WTC11 (cell line): ENCODE data around the gene ABHD11. TPM values are rescaled to one million over a fixed set of nuclear protein-coding genes. Genes with fewer than 3 reads are reported as not detected.
A peak's percentile ranks its signal among the peaks of the same experiment; 100 is the strongest.

Source experiments
- ATAC-seq: fragments of 200-7000 bp; cut with Tn5 transposase; 2 replicates; pipeline ENCODE4 v1.10.0; 2021; ENCODE audit warnings: mild to moderate bottlenecking, moderate library complexity
- CTCF ChIA-PET: fragments of 300-600 bp; sonication (Branson Sonifier 250); formaldehyde crosslinking; loops from one replicate; lab custom pipeline; 2021; ENCODE audit warnings: antibody characterized with exemption; lab: Charles Lee
- POLR2A ChIA-PET: fragments of 350-600 bp; sonication (Branson Sonifier 250); formaldehyde crosslinking; loops from one replicate; lab custom pipeline; 2021; ENCODE audit warnings: antibody characterized with exemption; lab: Charles Lee
- DNase-seq: peaks from one replicate; pipeline ENCODE4 v3.0.0; 2021; ENCODE audit warnings: low spot score
- H3K27ac Mint-ChIP-seq: 2 replicates; pipeline ENCODE4 v1.8.0; 2021; ENCODE audit warnings: mixed read lengths
- H3K27me3 Mint-ChIP-seq: 2 replicates; pipeline ENCODE4 v1.8.0; 2021; ENCODE audit warnings: low read depth, mild to moderate bottlenecking, moderate library complexity, mixed read lengths
- H3K36me3 Mint-ChIP-seq: 2 replicates; pipeline ENCODE4 v1.8.0; 2021; ENCODE audit warnings: mixed read lengths
- H3K4me1 Mint-ChIP-seq: 2 replicates; pipeline ENCODE4 v1.8.0; 2022; ENCODE audit warnings: mixed read lengths
- H3K4me3 Mint-ChIP-seq: 2 replicates; pipeline ENCODE4 v1.8.0; 2021; ENCODE audit warnings: mild to moderate bottlenecking, moderate library complexity, mixed read lengths
- H3K9me3 Mint-ChIP-seq: 2 replicates; pipeline ENCODE4 v1.8.0; 2021; ENCODE audit warnings: mixed read lengths
- E2F5 ChIP-seq: sonication (generic); formaldehyde crosslinking; IDR thresholded peaks from 2 replicates; pipeline ENCODE4 v1.8.1; 2022; ENCODE audit warnings: mild to moderate bottlenecking, moderate library complexity, missing genetic modification reagents
- GABPB1 ChIP-seq: sonication (generic); formaldehyde crosslinking; IDR thresholded peaks from 2 replicates; pipeline ENCODE4 v1.8.1; 2023; ENCODE audit warnings: mild to moderate bottlenecking, missing genetic modification reagents
- GTF2I ChIP-seq: fragments of 250-450 bp; sonication (Bioruptor Pico); conservative IDR thresholded peaks from 2 replicates; pipeline ENCODE4 v1.4.0; 2021; ENCODE audit warnings: mild to moderate bottlenecking
- IRF1 ChIP-seq: sonication (generic); formaldehyde crosslinking; IDR thresholded peaks from 2 replicates; pipeline ENCODE4 v1.8.0; 2023; ENCODE audit warnings: missing genetic modification reagents
- NFE2L1 ChIP-seq: sonication (generic); formaldehyde crosslinking; IDR thresholded peaks from 2 replicates; pipeline ENCODE4 v1.8.1; 2023; ENCODE audit warnings: missing genetic modification reagents
- OVOL2 ChIP-seq: fragments of 250-450 bp; sonication (Bioruptor Pico); IDR thresholded peaks from 2 replicates; pipeline ENCODE4 v1.9.0; 2021; ENCODE audit warnings: mild to moderate bottlenecking, borderline replicate concordance
- ZMAT4 ChIP-seq: fragments of 250-450 bp; sonication (Bioruptor Pico); IDR thresholded peaks from 2 replicates; pipeline ENCODE4 v1.9.0; 2021; ENCODE audit warnings: mild to moderate bottlenecking
- ZNF121 ChIP-seq: sonication (generic); formaldehyde crosslinking; IDR thresholded peaks from 2 replicates; pipeline ENCODE4 v1.8.0; 2023; ENCODE audit warnings: missing genetic modification reagents
- total RNA-seq: library from RNA; stranded (reverse); gene quantifications from 3 replicates; pipeline ENCODE4 v1.2.3, GENCODE V29; 2021
- TF ChIP-seq, protein P1 (sequence below): sonication (generic); formaldehyde crosslinking; IDR thresholded peaks from 2 replicates; pipeline ENCODE4 v1.8.1; 2022; ENCODE audit warnings: mild to moderate bottlenecking, missing genetic modification reagents, moderate library complexity, borderline replicate concordance
- TF ChIP-seq, protein P2 (sequence below): sonication (generic); formaldehyde crosslinking; IDR thresholded peaks from 2 replicates; pipeline ENCODE4 v1.8.1; 2023; ENCODE audit warnings: mild to moderate bottlenecking, missing genetic modification reagents
- TF ChIP-seq, protein P3 (sequence below): sonication (generic); formaldehyde crosslinking; IDR thresholded peaks from 2 replicates; pipeline ENCODE4 v1.8.0; 2023; ENCODE audit warnings: missing genetic modification reagents, mild to moderate bottlenecking, borderline replicate concordance
- TF ChIP-seq, protein P4 (sequence below): fragments of 250-450 bp; sonication (Bioruptor Pico); IDR thresholded peaks from 2 replicates; pipeline ENCODE4 v1.9.0; 2021; ENCODE audit warnings: mild to moderate bottlenecking, borderline replicate concordance
- TF ChIP-seq, protein P5 (sequence below): fragments of 250-450 bp; sonication (Bioruptor Pico); IDR thresholded peaks from 2 replicates; pipeline ENCODE4 v2.1.2; 2022; ENCODE audit warnings: mild to moderate bottlenecking, moderate library complexity

ABHD11 gene
- total RNA-seq, 1 experiment from 2014 or later: 23.8 TPM

GRCh38 chr7:73728551-73728950 lies 10.1 kb downstream of the ABHD11 start (continued):
- TF ChIP-seq E2F5: no peak
- TF ChIP-seq, protein P1, sequence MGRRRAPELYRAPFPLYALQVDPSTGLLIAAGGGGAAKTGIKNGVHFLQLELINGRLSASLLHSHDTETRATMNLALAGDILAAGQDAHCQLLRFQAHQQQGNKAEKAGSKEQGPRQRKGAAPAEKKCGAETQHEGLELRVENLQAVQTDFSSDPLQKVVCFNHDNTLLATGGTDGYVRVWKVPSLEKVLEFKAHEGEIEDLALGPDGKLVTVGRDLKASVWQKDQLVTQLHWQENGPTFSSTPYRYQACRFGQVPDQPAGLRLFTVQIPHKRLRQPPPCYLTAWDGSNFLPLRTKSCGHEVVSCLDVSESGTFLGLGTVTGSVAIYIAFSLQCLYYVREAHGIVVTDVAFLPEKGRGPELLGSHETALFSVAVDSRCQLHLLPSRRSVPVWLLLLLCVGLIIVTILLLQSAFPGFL (CRISPR knock-in tag): no peak
- TF ChIP-seq, protein P2, sequence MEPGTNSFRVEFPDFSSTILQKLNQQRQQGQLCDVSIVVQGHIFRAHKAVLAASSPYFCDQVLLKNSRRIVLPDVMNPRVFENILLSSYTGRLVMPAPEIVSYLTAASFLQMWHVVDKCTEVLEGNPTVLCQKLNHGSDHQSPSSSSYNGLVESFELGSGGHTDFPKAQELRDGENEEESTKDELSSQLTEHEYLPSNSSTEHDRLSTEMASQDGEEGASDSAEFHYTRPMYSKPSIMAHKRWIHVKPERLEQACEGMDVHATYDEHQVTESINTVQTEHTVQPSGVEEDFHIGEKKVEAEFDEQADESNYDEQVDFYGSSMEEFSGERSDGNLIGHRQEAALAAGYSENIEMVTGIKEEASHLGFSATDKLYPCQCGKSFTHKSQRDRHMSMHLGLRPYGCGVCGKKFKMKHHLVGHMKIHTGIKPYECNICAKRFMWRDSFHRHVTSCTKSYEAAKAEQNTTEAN (CRISPR knock-in tag): no peak
- no peak for TF ChIP-seq ZNF121 (CRISPR knock-in tag)

GRCh38 chr7:73727952-73728351 lies 10.7 kb downstream of the ABHD11 start:
- CTCF ChIA-PET: interaction anchor here (0.7 to 2.7 kb wide), 4 partner anchors 8 to 121 kb away, joined by 4 to 17 read pairs (median 5); partner anchors contain the start of gene STX1A
- no peak overlapping the region for H3K4me3 Mint-ChIP-seq
- no peak overlapping the region for H3K27ac Mint-ChIP-seq
- no peak for DNase-seq
- H3K4me1 Mint-ChIP-seq: peaks cover 13% of the 10 kb centered on the region
- no peak for TF ChIP-seq ZMAT4 (CRISPR knock-in tag)
- TF ChIP-seq, all 79 proteins: peak for 0
- no peak for ATAC-seq
- H3K9me3 Mint-ChIP-seq: no peaks in the 10 kb centered on the region
- POLR2A ChIA-PET: interaction anchor here (0.6 kb wide), 1 partner anchor 212 kb away, joined by 3 read pairs; no protein-coding TSS in a partner anchor
- no peaks in the 10 kb centered on the region for H3K36me3 Mint-ChIP-seq
- no peaks in the 10 kb centered on the region; the same call in 1 of the 2 replicates for H3K27me3 Mint-ChIP-seq

DNA sequence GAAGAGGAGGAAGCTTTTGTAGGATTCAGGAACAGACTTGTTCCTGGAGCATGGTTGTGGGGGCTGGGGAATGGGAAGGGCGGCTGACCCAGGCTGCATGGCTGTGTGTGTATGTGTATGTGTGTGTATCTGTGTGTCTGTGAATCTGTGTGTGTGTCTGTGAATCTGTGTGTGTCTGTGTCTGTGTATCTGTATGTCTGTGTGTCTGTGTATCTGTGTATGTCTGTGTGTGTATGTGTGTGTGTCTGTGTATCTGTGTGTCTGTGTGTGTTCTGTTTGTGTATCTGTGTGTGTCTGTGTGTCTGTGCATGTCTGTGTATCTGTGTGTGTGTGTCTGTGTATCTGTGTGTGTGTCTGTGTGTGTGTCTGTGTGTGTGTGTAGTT lies 12.5 kb downstream of the ABHD11 start:
- H3K4me3 Mint-ChIP-seq: no peak overlapping the region
- no peaks in the 10 kb centered on the region for H3K36me3 Mint-ChIP-seq
- ChIA-PET POLR2A (interaction anchor here (1.0 kb wide), 1 partner anchor 12 kb away, joined by 4 read pairs; the partner anchor contains the start of gene ABHD11), CTCF (interaction anchor here (0.8 to 2.4 kb wide), 24 partner anchors 9 to 253 kb away, joined by 3 to 113 read pairs (median 6); partner anchors contain the start of genes BCL7B, MLXIPL and TBL2)
- no peaks in the 10 kb centered on the region for H3K9me3 Mint-ChIP-seq
- ATAC-seq (peak; percentile 8; the same call in 1 of the 2 replicates), DNase-seq (no peak)
- peaks cover 13% of the 10 kb centered on the region for H3K4me1 Mint-ChIP-seq
- H3K27ac Mint-ChIP-seq: no peak overlapping the region
- H3K27me3 Mint-ChIP-seq: peaks cover 15% of the 10 kb centered on the region
- TF ChIP-seq E2F5 (no peak), GABPB1 (CRISPR knock-in tag) (no peak), IRF1 (CRISPR knock-in tag) (no peak), NFE2L1 (no peak), OVOL2 (no peak), GTF2I (CRISPR knock-in tag) (no peak)
- TF ChIP-seq, protein P3, sequence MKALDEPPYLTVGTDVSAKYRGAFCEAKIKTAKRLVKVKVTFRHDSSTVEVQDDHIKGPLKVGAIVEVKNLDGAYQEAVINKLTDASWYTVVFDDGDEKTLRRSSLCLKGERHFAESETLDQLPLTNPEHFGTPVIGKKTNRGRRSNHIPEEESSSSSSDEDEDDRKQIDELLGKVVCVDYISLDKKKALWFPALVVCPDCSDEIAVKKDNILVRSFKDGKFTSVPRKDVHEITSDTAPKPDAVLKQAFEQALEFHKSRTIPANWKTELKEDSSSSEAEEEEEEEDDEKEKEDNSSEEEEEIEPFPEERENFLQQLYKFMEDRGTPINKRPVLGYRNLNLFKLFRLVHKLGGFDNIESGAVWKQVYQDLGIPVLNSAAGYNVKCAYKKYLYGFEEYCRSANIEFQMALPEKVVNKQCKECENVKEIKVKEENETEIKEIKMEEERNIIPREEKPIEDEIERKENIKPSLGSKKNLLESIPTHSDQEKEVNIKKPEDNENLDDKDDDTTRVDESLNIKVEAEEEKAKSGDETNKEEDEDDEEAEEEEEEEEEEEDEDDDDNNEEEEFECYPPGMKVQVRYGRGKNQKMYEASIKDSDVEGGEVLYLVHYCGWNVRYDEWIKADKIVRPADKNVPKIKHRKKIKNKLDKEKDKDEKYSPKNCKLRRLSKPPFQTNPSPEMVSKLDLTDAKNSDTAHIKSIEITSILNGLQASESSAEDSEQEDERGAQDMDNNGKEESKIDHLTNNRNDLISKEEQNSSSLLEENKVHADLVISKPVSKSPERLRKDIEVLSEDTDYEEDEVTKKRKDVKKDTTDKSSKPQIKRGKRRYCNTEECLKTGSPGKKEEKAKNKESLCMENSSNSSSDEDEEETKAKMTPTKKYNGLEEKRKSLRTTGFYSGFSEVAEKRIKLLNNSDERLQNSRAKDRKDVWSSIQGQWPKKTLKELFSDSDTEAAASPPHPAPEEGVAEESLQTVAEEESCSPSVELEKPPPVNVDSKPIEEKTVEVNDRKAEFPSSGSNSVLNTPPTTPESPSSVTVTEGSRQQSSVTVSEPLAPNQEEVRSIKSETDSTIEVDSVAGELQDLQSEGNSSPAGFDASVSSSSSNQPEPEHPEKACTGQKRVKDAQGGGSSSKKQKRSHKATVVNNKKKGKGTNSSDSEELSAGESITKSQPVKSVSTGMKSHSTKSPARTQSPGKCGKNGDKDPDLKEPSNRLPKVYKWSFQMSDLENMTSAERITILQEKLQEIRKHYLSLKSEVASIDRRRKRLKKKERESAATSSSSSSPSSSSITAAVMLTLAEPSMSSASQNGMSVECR: no peak
- TF ChIP-seq, protein P4, sequence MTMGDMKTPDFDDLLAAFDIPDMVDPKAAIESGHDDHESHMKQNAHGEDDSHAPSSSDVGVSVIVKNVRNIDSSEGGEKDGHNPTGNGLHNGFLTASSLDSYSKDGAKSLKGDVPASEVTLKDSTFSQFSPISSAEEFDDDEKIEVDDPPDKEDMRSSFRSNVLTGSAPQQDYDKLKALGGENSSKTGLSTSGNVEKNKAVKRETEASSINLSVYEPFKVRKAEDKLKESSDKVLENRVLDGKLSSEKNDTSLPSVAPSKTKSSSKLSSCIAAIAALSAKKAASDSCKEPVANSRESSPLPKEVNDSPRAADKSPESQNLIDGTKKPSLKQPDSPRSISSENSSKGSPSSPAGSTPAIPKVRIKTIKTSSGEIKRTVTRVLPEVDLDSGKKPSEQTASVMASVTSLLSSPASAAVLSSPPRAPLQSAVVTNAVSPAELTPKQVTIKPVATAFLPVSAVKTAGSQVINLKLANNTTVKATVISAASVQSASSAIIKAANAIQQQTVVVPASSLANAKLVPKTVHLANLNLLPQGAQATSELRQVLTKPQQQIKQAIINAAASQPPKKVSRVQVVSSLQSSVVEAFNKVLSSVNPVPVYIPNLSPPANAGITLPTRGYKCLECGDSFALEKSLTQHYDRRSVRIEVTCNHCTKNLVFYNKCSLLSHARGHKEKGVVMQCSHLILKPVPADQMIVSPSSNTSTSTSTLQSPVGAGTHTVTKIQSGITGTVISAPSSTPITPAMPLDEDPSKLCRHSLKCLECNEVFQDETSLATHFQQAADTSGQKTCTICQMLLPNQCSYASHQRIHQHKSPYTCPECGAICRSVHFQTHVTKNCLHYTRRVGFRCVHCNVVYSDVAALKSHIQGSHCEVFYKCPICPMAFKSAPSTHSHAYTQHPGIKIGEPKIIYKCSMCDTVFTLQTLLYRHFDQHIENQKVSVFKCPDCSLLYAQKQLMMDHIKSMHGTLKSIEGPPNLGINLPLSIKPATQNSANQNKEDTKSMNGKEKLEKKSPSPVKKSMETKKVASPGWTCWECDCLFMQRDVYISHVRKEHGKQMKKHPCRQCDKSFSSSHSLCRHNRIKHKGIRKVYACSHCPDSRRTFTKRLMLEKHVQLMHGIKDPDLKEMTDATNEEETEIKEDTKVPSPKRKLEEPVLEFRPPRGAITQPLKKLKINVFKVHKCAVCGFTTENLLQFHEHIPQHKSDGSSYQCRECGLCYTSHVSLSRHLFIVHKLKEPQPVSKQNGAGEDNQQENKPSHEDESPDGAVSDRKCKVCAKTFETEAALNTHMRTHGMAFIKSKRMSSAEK (CRISPR knock-in tag): no peak
- TF ChIP-seq, protein P5, sequence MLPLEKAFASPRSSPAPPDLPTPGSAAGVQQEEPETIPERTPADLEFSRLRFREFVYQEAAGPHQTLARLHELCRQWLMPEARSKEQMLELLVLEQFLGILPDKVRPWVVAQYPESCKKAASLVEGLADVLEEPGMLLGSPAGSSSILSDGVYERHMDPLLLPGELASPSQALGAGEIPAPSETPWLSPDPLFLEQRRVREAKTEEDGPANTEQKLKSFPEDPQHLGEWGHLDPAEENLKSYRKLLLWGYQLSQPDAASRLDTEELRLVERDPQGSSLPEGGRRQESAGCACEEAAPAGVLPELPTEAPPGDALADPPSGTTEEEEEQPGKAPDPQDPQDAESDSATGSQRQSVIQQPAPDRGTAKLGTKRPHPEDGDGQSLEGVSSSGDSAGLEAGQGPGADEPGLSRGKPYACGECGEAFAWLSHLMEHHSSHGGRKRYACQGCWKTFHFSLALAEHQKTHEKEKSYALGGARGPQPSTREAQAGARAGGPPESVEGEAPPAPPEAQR (CRISPR knock-in tag): no peak
- TF ChIP-seq, protein P2 (CRISPR knock-in tag): no peak
